K562 (cell line): Measurements from ENCODE around the gene HEATR9. TPM values are rescaled to one million over a fixed set of nuclear protein-coding genes. Genes with fewer than 3 reads are reported as not detected.

Source experiments
- ELF4 ChIP-seq: fragments of 450-650 bp; formaldehyde crosslinking; IDR thresholded peaks from 2 replicates; pipeline ENCODE4 v1.4.0; 2022; ENCODE audit warnings: missing genetic modification characterization
- ETV6 ChIP-seq, 3 experiments: fragments of 150-350 bp in 1 of 3; sonication (generic) in 1 of 3; formaldehyde crosslinking in 1 of 3; IDR thresholded peaks; 2 replicates each; pipeline versions ENCODE4 v1.6.1 to v1.8.0; 2014 to 2022; ENCODE audit warnings: borderline replicate concordance in 2 of 3, low read depth in 2 of 3, antibody characterized with exemption in 1 of 3, low read length in 1 of 3, mild to moderate bottlenecking in 1 of 3, missing genetic modification reagents in 1 of 3
- HDAC3 ChIP-seq: fragments of 450-650 bp; IDR thresholded peaks from 2 replicates; pipeline ENCODE4 v1.6.1; 2018; ENCODE audit warnings: borderline replicate concordance, mild to moderate bottlenecking, moderate library complexity; ENCODE audit not compliant: partially characterized antibody
- PHTF2 ChIP-seq: fragments of 250-450 bp; sonication (Bioruptor Pico); IDR thresholded peaks from 2 replicates; pipeline ENCODE4 v1.5.0; 2021; ENCODE audit warnings: mild to moderate bottlenecking
- RCOR1 ChIP-seq, 2 experiments: IDR thresholded peaks; 2 replicates each; pipeline ENCODE4 v1.6.1; 2012; ENCODE audit warnings: low read depth in 2 of 2, low read length in 2 of 2, borderline replicate concordance in 1 of 2, improper control_type of control experiment in 1 of 2
- RNF2 ChIP-seq: sonication (generic); IDR thresholded peaks from 2 replicates; pipeline ENCODE4 v1.6.1; 2016
- TAF1 ChIP-seq: IDR thresholded peaks from 2 replicates; pipeline ENCODE4 v1.6.1; 2011; ENCODE audit warnings: mild to moderate bottlenecking, low read length, moderate library complexity; ENCODE audit not compliant: insufficient read depth, control insufficient read depth, severe bottlenecking; ENCODE audit errors: extremely low read depth
- polyA plus RNA-seq, 8 experiments: library from polyadenylated mRNA; depleted of rRNA in 4 of 8; stranded (reverse) in 5 of 8; unstranded in 3 of 8; fragments of >200 nt; fragmentation: Nextera tagmentation in 2 of 8; fragmentation: Illumina TruSeq in 1 of 8; extraction: Ambion mirVana in 2 of 8; extraction: Trizol in 1 of 8; gene quantifications; 2 replicates each; pipeline versions ENCODE4 v1.2.1 to v1.2.3, GENCODE V29; 2011 to 2014; ENCODE audit warnings: inconsistent platforms in 1 of 8, missing spikeins in 1 of 8
- total RNA-seq, 7 experiments: library from RNA; depleted of rRNA in 6 of 7; stranded (reverse); fragments of >200 nt in 6 of 7; fragmentation: Illumina TruSeq in 2 of 7; extraction: Trizol in 2 of 7; gene quantifications; 2 replicates each; pipeline versions ENCODE4 v1.2.1 to v1.2.3, GENCODE V29; 2011 to 2021; ENCODE audit warnings: low replicate concordance in 1 of 7
- TF ChIP-seq, protein P1 (sequence below), 2 experiments: fragments of 450-650 bp; formaldehyde crosslinking in 1 of 2; IDR thresholded peaks; 2 replicates each; pipeline versions ENCODE4 v1.4.0 to v1.6.1; 2014 to 2020; ENCODE audit warnings: mild to moderate bottlenecking in 2 of 2, borderline replicate concordance in 1 of 2, low read depth in 1 of 2
- TF ChIP-seq, protein P2 (sequence below): sonication (generic); formaldehyde crosslinking; IDR thresholded peaks from 2 replicates; pipeline ENCODE4 v1.8.1; 2022; ENCODE audit warnings: missing genetic modification reagents
- TF ChIP-seq, protein P3 (sequence below): fragments of 200-800 bp; sonication (Bioruptor generic); IDR thresholded peaks from 2 replicates; pipeline ENCODE4 v1.6.1; 2017; ENCODE audit warnings: missing genetic modification characterization, missing compliant biosample characterization
- TF ChIP-seq, protein P4 (sequence below): sonication (generic); formaldehyde crosslinking; IDR thresholded peaks from 2 replicates; pipeline ENCODE4 v1.8.0; 2023; ENCODE audit warnings: mild to moderate bottlenecking, missing genetic modification reagents

Gene HEATR9
- total and polyA plus RNA-seq, 9 of the 15 experiments (the other 6 are each of a cell fraction or from before 2014, with no cell fraction given): not detected

DNA sequence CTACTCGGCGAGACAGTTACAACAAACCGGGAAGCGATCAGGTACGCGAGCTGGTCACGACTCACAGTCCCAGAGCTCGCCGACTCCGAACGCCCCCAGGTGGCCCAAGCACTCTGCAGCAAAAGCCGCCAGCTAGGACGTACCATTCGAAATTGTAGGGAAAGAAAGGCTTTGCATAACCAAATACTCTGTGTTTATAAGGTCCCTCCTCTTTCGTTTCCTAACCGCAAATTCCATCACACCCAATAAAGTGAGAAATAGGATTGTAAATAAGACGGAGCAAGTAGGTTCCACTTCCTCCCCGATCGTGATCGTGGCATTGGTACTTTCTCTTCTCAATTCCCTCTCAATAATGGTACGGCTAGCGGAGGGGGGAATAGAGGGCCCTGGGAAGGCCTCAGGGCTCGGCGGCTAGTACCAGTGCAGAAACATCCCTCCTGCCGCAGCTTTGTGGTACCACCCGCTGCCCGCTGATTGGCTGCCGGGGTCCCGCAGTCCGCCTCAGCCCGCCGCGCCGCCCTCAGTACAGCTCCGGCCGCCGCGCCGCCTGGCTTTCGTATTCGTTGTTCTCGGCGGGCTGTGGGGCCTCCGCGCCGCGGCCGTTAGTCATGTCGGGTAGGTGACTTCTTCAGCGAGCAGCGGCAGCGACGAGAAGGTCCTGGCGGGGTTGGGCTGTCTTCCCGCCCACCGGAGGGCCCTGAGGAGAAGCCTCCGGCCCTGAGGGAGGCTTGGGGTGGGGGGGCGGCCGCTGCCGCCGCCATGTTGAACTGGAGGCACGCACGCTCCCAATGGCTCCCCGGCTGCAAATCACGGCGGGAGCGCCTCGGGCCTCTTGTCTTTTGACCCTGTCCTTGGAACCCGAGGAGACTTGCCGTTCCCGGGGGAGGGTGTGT, 59.5 kb downstream of the HEATR9 start, which contains the start of gene TAF15 (continued):
- TF ChIP-seq HDAC3 (no peak), PHTF2 (CRISPR knock-in tag) (no peak), RNF2 (peak; percentile 93; the same call in 1 of the 2 replicates), ETV6 (IDR thresholded peaks at IDR 0.05; ENCODE audit: borderline replicate concordance in 1 of 2, low read depth in 2 of 2, low read length in 1 of 2) (no peak), ETV6 (CRISPR knock-in tag; IDR thresholded peaks at IDR 0.05; ENCODE audit: borderline replicate concordance) (no peak), ELF4 (CRISPR knock-in tag) (peak; percentile 55; the same call in 1 of the 2 replicates), TAF1 (peak; percentile 99), RCOR1 (IDR thresholded peaks at IDR 0.05; ENCODE audit: borderline replicate concordance in 1 of 2, low read depth in 2 of 2, low read length in 2 of 2) (no peak)
- TF ChIP-seq, protein P1, sequence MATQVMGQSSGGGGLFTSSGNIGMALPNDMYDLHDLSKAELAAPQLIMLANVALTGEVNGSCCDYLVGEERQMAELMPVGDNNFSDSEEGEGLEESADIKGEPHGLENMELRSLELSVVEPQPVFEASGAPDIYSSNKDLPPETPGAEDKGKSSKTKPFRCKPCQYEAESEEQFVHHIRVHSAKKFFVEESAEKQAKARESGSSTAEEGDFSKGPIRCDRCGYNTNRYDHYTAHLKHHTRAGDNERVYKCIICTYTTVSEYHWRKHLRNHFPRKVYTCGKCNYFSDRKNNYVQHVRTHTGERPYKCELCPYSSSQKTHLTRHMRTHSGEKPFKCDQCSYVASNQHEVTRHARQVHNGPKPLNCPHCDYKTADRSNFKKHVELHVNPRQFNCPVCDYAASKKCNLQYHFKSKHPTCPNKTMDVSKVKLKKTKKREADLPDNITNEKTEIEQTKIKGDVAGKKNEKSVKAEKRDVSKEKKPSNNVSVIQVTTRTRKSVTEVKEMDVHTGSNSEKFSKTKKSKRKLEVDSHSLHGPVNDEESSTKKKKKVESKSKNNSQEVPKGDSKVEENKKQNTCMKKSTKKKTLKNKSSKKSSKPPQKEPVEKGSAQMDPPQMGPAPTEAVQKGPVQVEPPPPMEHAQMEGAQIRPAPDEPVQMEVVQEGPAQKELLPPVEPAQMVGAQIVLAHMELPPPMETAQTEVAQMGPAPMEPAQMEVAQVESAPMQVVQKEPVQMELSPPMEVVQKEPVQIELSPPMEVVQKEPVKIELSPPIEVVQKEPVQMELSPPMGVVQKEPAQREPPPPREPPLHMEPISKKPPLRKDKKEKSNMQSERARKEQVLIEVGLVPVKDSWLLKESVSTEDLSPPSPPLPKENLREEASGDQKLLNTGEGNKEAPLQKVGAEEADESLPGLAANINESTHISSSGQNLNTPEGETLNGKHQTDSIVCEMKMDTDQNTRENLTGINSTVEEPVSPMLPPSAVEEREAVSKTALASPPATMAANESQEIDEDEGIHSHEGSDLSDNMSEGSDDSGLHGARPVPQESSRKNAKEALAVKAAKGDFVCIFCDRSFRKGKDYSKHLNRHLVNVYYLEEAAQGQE (IDR thresholded peaks at IDR 0.05; ENCODE audit: borderline replicate concordance): no peak; the same call in 1 of the 2 replicates
- TF ChIP-seq, protein P1 (CRISPR knock-in tag; IDR thresholded peaks at IDR 0.05; ENCODE audit: low read depth): no peak
- TF ChIP-seq, protein P2, sequence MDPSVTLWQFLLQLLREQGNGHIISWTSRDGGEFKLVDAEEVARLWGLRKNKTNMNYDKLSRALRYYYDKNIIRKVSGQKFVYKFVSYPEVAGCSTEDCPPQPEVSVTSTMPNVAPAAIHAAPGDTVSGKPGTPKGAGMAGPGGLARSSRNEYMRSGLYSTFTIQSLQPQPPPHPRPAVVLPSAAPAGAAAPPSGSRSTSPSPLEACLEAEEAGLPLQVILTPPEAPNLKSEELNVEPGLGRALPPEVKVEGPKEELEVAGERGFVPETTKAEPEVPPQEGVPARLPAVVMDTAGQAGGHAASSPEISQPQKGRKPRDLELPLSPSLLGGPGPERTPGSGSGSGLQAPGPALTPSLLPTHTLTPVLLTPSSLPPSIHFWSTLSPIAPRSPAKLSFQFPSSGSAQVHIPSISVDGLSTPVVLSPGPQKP: no peak
- TF ChIP-seq, protein P3, sequence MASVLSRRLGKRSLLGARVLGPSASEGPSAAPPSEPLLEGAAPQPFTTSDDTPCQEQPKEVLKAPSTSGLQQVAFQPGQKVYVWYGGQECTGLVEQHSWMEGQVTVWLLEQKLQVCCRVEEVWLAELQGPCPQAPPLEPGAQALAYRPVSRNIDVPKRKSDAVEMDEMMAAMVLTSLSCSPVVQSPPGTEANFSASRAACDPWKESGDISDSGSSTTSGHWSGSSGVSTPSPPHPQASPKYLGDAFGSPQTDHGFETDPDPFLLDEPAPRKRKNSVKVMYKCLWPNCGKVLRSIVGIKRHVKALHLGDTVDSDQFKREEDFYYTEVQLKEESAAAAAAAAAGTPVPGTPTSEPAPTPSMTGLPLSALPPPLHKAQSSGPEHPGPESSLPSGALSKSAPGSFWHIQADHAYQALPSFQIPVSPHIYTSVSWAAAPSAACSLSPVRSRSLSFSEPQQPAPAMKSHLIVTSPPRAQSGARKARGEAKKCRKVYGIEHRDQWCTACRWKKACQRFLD (CRISPR knock-in tag): no peak; the same call in 1 of the 2 replicates
- TF ChIP-seq, protein P4, sequence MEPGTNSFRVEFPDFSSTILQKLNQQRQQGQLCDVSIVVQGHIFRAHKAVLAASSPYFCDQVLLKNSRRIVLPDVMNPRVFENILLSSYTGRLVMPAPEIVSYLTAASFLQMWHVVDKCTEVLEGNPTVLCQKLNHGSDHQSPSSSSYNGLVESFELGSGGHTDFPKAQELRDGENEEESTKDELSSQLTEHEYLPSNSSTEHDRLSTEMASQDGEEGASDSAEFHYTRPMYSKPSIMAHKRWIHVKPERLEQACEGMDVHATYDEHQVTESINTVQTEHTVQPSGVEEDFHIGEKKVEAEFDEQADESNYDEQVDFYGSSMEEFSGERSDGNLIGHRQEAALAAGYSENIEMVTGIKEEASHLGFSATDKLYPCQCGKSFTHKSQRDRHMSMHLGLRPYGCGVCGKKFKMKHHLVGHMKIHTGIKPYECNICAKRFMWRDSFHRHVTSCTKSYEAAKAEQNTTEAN (CRISPR knock-in tag): 0 out of 2 replicates have a peak, but pooled peaks have one; percentile 4
